ENCODE results near the gene SEC22C.

The SEC22C gene

GRCh38 chr3:42533161-42533897, 48.4 kb downstream of the SEC22C start:
- DNase-seq = no peak

- no peak for DNase-seq
These were observed 49.5 kb downstream of the SEC22C start for GRCh38 chr3:42532229-42532628.

- no peak for DNase-seq
These were observed 50.3 kb downstream of the SEC22C start for GRCh38 chr3:42531470-42531869.

DNA sequence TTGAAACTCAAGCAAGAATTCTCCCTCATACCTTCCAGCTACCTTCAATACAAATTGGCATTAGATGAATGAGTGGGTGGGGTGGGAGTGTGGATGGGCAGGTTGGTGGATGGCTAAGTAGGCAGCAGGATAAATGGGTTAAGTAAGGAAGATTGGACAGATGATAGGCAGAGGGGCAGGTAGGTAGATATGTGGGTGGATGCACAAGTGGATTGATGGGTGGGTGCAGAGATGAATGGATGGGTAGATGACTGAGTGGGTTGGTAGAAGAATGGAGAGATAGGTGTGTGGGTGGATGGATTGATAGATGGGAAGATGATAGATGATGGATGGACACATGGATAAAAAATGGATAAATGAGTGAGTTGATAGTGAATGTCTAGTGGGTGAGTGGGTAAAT, 51.7 kb downstream of the SEC22C start:
- DNase-seq = no peak

DNA sequence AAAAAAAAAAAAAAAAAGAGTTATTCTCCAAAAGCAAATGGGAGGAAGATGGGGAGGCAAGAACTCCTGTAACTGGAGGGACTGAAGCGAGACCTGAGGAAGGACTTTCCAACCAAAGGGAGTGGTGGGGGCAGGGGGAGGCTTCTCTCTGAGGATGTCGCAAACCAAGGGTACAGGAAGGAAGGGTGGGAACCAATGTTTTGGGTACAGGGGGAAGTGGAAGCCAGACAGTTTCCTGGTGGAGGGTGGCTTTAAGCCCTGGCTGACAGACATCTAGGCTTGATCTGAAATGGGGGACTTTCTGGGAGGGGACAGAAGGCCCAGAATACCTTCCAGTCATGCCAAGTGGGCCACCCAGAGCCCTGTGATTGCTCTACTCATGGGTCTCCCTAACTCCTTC, 52.3 kb downstream of the SEC22C start:
- no peak for DNase-seq

GRCh38 chr3:42527368-42527917, 54.3 kb downstream of the SEC22C start:
- no peak for DNase-seq

DNA sequence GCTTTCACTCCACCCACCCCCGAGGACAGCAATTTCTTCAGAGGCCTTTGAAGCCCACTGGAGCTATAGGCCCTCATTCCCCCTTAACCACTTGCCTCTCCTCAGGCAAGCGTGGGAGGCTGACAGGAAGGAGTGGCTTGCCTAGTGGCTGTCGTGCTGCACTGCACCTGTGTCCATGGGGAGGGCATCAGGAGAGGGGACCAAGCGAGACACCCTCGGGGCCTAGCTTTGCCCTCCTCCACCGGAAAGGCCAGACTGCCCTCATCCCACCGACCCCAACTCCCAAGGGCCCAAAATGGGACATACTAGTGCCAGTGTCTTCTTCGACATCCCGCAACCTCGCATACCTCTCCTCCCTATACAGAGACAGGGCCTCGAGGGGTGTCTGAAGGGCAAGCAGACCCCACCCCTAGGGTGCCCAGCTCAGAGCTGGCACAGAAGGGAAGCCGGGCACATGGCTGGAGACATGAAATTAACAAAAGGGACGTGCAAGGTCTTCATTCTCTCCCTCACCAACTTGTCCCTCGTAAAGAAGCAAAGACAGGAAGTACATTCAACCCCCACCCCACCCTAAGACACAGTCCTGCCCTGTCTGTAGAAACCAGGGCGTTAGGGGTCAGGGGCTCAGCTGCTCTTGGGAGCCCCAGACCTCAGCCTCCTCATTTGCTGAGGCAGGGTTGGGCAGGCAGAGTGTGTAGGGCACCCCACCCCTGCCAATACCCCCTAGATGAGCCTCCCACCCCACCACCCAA, 55.0 kb downstream of the SEC22C start:
- no peak for DNase-seq

- no peak for DNase-seq
These were observed 55.9 kb downstream of the SEC22C start for GRCh38 chr3:42525736-42526345.

- no peak for DNase-seq
These were observed 56.6 kb downstream of the SEC22C start for GRCh38 chr3:42525212-42525611.

GRCh38 chr3:42524751-42525150, 57.0 kb downstream of the SEC22C start:
- no peak for DNase-seq

GRCh38 chr3:42520906-42521305, 60.9 kb downstream of the SEC22C start:
- DNase-seq = no peak

- DNase-seq = no peak
These were observed 61.4 kb downstream of the SEC22C start for GRCh38 chr3:42520336-42520735.

- DNase-seq = no peak
These were observed 62.2 kb downstream of the SEC22C start for GRCh38 chr3:42519568-42519962.

GRCh38 chr3:42518800-42519567, 62.8 kb downstream of the SEC22C start:
- no peak for DNase-seq

GRCh38 chr3:42517117-42517516, 64.7 kb downstream of the SEC22C start:
- DNase-seq = no peak

DNA sequence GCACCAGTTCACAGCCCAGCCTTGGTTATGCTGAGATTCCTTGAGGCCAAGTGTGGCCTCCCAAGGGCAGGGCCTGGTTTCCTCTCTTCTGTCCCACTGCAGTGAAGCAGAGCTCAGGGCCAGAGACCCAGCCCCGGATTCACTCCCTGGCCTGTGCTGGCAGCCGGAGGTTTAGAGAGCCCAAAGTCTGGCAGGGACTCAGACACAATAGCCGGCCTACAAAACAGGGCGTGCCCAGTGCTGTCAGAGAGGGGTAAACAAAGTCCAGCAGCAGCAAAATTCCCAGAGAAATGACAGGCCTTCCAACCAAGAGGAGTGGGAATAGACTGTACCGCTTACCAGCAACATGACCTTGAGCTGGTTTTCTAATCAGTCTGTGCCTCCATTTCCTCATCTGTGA, 65.3 kb downstream of the SEC22C start:
- DNase-seq = no peak

- no peak for DNase-seq
These were observed 65.8 kb downstream of the SEC22C start for GRCh38 chr3:42515976-42516375.

DNA sequence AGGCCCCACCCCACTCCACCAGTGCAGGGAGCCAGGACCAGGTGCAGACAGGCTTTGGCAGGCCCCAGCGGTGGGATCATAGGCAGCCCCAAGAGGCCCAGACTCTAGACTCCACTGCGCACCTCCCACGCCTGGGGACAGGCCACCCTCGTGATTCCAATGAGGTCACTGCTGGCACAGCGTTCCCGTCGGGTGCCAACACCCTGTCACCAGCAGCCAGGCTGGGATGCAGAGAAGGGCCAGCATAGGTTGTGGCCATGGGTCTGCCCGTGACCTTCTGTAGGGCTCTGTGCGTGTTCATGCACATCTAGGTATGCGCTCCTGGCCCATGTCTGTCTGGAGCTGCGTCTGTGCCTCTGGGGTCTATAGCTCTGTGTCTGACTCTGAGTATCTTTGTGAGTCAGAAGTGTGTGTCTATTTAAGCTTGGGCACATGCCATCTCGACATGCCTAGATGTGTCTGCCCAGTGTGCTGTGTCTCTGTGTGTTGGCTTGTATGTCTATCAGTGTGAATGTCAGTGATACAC, 66.3 kb downstream of the SEC22C start:
- DNase-seq = no peak

GRCh38 chr3:42514876-42515275, 66.9 kb downstream of the SEC22C start:
- DNase-seq = no peak

DNA sequence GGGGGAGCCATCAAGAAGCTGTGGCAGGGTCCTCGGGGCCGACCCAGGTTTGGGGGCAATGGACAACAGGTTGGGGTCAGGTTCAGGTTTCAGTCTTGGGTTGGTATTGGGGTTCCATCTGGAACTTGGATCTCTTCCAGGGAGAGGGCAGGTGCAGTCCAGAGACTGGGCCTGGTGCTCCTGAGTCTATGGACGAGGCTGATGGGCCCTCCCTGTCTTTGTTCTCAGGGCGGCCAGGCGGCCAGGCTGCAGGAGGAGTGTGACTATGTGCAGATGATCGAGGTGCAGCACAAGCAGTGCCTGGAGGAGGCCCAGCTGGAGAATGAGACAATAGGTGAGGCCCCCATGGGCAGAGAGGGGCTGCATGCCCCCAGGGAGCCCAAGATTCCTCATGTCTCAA, 68.2 kb downstream of the SEC22C start:
- DNase-seq = no peak

GRCh38 chr3:42513121-42513520, 68.6 kb downstream of the SEC22C start:
- DNase-seq = no peak

DNA sequence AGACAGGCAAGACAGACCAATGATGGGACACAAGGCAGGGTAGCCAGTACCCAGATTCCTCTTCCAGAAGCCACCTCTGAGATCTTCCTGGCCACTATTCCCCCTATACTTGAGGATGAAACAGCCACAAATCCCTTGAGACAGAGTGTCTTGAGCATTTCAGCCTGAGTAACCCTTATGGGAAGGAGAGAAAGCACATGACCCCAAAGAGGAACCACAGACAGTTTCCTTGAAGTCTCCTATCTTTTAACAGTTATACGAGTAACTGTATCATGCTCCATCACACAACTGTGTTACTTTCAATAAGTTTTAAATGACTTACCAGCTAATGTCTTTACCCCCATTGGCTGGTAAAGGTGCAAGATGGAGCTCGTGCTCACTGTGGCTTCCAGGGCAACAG, 70.0 kb downstream of the SEC22C start:
- DNase-seq = no peak

DNA sequence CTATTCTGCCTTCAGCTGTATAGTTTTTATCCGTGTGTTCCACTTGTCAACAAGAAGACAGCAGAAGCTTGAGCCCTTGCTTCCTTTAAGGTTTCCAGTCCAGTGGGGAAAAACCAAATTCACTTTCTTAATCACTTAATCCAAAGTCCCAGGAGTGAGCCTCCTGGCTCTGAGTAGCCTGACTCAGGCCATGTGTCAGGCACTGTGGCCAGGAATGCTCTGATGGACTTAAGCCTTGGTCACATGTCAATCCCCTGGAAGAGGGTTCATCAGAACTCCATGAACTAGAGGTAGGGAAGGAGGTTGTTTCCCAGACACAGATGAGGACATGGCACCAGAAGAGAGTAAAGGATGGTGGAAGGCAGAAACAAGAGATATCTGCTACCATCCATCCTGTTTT, 70.6 kb downstream of the SEC22C start:
- DNase-seq = no peak

Data from SW 1271 (cell line).